ENCODE measurements around the gene IDUA. TPM values are rescaled to one million over a fixed set of nuclear protein-coding genes. Genes with fewer than 3 reads are reported as not detected.

Gene IDUA
- total and polyA plus RNA-seq, 10 of the 15 experiments (the other 5 are each of a cell fraction or from before 2014, with no cell fraction given) = 0.05 to 7.6 (median 1.4) TPM; not detected in 1

DNA sequence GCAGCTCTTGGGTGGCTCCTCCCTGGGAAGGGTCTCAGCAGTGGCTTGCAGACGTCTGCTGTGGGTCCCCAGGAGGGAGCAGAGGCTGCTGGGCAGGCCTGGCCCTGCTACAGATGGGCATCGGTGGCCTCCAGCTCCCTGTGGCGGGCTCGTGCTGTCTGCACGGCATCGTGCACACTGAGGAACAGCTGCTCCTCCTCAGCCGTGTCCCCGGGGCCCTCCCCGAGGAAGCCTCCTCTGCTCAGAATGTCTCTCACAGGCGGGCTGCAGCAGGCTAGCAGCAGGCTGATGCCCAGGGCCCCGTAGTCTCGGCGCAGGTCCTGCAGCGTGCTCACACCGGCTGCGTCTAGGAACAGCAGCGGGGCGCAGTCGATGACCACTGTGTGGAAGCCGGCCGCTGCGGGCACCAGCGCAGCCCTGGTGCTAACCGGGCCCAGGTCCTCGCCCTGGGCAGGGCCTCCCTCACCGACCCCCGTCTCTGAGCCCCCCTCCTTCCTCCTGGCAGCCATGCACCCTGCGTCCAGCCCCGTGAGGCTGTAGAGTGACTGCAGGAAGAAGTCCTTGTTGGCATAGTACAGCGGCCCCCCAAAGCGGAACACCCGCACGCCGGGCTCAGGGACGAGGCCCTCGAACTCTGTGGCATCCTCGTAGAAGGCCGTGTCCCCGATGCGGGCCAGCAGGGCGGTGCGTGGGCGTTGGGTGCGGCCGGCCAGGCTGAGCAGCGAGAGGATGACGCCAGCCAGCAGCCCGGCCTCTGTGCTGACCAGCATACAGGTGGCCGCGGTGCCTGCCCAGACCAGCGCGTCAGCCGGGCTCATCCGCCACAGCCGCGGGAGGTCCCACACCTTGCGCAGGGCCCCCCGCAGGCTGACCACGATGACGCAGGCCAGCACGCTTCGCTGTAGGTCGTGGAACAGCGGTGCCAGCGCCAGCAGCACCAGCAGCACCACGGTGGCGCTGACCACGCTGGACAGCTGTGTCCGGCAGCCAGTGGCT lies 2.2 kb downstream of the IDUA start (continued):
- no peak for TF ChIP-seq TCF3 (IDR thresholded peaks at IDR 0.05; ENCODE audit: borderline replicate concordance, insufficient read depth, low read depth, low read length)
- TF ChIP-seq ZBED1 (IDR thresholded peaks at IDR 0.05; ENCODE audit: borderline replicate concordance) = no peak
- no peak for TF ChIP-seq NR2C2 (IDR thresholded peaks at IDR 0.05; ENCODE audit: borderline replicate concordance, control insufficient read depth, insufficient read length, low read depth)
- no peak for TF ChIP-seq DPF2 (IDR thresholded peaks at IDR 0.05)
- no peak for TF ChIP-seq KLF5 (IDR thresholded peaks at IDR 0.05; ENCODE audit: partially characterized antibody)

DNA sequence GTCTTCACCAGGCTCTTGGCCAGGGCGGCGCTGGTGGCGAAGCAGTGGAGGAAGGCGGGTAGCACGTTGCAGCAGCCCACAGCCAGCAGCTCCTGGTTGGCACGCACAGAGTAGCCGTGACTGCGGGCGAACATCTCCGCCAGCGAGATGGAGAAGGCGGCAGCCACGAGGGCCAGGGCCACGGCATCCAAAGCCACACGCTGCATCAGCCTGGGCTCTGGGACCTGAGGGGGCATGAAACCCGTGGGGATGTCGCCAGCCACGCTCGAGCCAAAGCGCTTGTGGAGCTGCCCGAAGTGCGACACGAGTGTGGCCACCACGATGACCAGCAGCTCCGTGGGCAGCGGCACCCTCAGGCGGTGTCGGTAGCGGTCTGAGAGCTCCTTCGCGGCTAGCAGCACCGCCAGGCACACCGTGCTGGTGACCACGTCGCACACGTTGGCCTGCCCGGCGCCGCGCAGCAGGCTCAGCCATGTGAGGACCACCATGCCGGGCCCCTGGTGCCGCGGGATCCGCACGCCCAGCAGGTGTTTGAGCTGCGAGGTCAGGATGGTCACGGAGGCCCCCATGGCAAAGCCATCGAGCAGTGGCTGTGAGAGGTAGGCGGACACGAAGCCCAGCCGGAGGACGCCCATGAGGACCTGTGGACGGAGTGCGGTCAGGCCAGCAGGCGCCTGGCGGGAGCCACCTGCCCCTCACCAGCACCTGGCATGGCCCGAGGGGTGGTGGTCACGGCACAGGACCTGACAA lies 3.1 kb downstream of the IDUA start:
- SMC1A ChIA-PET (ENCODE audit: uncharacterized antibody, unreplicated experiment) = no interaction called here
- H2AFZ ChIP-seq (ENCODE audit: control insufficient read depth, low read depth, low read length) = no peak overlapping the region
- WGBS (ENCODE audit: insufficient coverage, insufficient replicate concordance, low lambda C conversion rate, missing lambda C conversion rate) = 91% methylated on average over 48 of the region's 58 CpGs
- FAIRE-seq (no peak), ATAC-seq (no peak), DNase-seq (ENCODE audit: low read depth, low spot score) (no peak)
- H3K27me3 ChIP-seq (replicated peaks in 1 of 2; ENCODE audit: control insufficient read depth in 2 of 2, insufficient read depth in 2 of 2, low read length in 1 of 2) = no peaks in the 10 kb centered on the region
- no TSS peak for BruUV-seq (replicated peaks)
- H3K36me3 ChIP-seq (ENCODE audit: control insufficient read depth in 2 of 2, insufficient read depth in 2 of 2, low read length in 1 of 2) = no peaks in the 10 kb centered on the region
- no peaks in the 10 kb centered on the region; the same call in 2 of the 3 replicates for H3K9me3 ChIP-seq (replicated peaks; ENCODE audit: control insufficient read depth, insufficient read depth, low read length)
- H3K9ac ChIP-seq (ENCODE audit: control insufficient read depth, insufficient read depth, low read length) = no peak overlapping the region
- no peak overlapping the region for H3K4me2 ChIP-seq (ENCODE audit: control insufficient read depth, insufficient read depth)
- H3K79me2 ChIP-seq (ENCODE audit: control insufficient read depth, insufficient read depth, low read length) = no peaks in the 10 kb centered on the region
- RAD21 ChIA-PET (ENCODE audit: unreplicated experiment) = no interaction called here
- peaks cover 6% of the 10 kb centered on the region; the same call in 1 of the 2 replicates for H3K4me1 ChIP-seq (ENCODE audit: control insufficient read depth, insufficient read depth, low read length)
- H4K20me1 ChIP-seq (ENCODE audit: control insufficient read depth, insufficient read depth) = no peaks in the 10 kb centered on the region
- no peak overlapping the region for H3K27ac ChIP-seq (ENCODE audit: control insufficient read depth, insufficient read depth)
- H3K4me3 ChIP-seq = no peak overlapping the region
- intact Hi-C loops (cut with micrococcal nuclease; ENCODE audit: unreplicated experiment) (loop anchor here (10.0 kb wide), 1 partner anchor 95 kb away; no protein-coding TSS in a partner anchor), in situ Hi-C loops (cut with MboI) (no loop called here)
- POLR2A ChIA-PET = no interaction called here
- CTCF ChIA-PET = no interaction called here
- TF ChIP-seq JUND (IDR thresholded peaks at IDR 0.05; ENCODE audit: low read depth, low read length) (no peak), BRCA1 (IDR thresholded peaks at IDR 0.05; ENCODE audit: low read depth, low read length) (no peak), POLR2A (IDR thresholded peaks at IDR 0.05; ENCODE audit: low read depth, low read length) (no peak), RAD51 (IDR thresholded peaks at IDR 0.05) (no peak), KLF5 (IDR thresholded peaks at IDR 0.05; ENCODE audit: partially characterized antibody) (no peak), TARDBP (IDR thresholded peaks at IDR 0.05; ENCODE audit: borderline replicate concordance) (no peak), IRF4 (IDR thresholded peaks at IDR 0.05; ENCODE audit: low read depth, low read length) (no peak)
- TF ChIP-seq, protein P1, sequence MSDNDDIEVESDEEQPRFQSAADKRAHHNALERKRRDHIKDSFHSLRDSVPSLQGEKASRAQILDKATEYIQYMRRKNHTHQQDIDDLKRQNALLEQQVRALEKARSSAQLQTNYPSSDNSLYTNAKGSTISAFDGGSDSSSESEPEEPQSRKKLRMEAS (IDR thresholded peaks at IDR 0.05; ENCODE audit: low read depth, low read length) = no peak
- TF ChIP-seq, protein P2, sequence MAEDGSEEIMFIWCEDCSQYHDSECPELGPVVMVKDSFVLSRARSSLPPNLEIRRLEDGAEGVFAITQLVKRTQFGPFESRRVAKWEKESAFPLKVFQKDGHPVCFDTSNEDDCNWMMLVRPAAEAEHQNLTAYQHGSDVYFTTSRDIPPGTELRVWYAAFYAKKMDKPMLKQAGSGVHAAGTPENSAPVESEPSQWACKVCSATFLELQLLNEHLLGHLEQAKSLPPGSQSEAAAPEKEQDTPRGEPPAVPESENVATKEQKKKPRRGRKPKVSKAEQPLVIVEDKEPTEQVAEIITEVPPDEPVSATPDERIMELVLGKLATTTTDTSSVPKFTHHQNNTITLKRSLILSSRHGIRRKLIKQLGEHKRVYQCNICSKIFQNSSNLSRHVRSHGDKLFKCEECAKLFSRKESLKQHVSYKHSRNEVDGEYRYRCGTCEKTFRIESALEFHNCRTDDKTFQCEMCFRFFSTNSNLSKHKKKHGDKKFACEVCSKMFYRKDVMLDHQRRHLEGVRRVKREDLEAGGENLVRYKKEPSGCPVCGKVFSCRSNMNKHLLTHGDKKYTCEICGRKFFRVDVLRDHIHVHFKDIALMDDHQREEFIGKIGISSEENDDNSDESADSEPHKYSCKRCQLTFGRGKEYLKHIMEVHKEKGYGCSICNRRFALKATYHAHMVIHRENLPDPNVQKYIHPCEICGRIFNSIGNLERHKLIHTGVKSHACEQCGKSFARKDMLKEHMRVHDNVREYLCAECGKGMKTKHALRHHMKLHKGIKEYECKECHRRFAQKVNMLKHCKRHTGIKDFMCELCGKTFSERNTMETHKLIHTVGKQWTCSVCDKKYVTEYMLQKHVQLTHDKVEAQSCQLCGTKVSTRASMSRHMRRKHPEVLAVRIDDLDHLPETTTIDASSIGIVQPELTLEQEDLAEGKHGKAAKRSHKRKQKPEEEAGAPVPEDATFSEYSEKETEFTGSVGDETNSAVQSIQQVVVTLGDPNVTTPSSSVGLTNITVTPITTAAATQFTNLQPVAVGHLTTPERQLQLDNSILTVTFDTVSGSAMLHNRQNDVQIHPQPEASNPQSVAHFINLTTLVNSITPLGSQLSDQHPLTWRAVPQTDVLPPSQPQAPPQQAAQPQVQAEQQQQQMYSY (CRISPR knock-in tag; IDR thresholded peaks at IDR 0.05) = no peak
- TF ChIP-seq, protein P3, sequence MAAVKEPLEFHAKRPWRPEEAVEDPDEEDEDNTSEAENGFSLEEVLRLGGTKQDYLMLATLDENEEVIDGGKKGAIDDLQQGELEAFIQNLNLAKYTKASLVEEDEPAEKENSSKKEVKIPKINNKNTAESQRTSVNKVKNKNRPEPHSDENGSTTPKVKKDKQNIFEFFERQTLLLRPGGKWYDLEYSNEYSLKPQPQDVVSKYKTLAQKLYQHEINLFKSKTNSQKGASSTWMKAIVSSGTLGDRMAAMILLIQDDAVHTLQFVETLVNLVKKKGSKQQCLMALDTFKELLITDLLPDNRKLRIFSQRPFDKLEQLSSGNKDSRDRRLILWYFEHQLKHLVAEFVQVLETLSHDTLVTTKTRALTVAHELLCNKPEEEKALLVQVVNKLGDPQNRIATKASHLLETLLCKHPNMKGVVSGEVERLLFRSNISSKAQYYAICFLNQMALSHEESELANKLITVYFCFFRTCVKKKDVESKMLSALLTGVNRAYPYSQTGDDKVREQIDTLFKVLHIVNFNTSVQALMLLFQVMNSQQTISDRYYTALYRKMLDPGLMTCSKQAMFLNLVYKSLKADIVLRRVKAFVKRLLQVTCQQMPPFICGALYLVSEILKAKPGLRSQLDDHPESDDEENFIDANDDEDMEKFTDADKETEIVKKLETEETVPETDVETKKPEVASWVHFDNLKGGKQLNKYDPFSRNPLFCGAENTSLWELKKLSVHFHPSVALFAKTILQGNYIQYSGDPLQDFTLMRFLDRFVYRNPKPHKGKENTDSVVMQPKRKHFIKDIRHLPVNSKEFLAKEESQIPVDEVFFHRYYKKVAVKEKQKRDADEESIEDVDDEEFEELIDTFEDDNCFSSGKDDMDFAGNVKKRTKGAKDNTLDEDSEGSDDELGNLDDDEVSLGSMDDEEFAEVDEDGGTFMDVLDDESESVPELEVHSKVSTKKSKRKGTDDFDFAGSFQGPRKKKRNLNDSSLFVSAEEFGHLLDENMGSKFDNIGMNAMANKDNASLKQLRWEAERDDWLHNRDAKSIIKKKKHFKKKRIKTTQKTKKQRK (IDR thresholded peaks at IDR 0.05; ENCODE audit: low read depth, low read length) = no peak

Data from GM12878 (cell line).